Upper lobe of left lung (tissue), 6 donors: ENCODE data around the gene CMSS1. TPM values are rescaled to one million over a fixed set of nuclear protein-coding genes. Genes with fewer than 3 reads are reported as not detected.
A peak's percentile ranks its signal among the peaks of the same experiment; 100 is the strongest.

Source experiments
- ATAC-seq, 2 donors: fragments of 200-7000 bp; cut with Tn5 transposase; one replicate each; pipeline ENCODE4 v1.9.1; 2022; ENCODE audit warnings: mild to moderate bottlenecking in 2 of 2, moderate library complexity in 2 of 2; ENCODE audit not compliant: low FRiP score in 2 of 2
- DNase-seq, 2 donors: peaks; one replicate each; pipeline ENCODE4 v3.0.0-alpha.2; 2019 to 2020
- H3K27ac ChIP-seq, 4 donors: fragments of 200-600 bp; sonication (generic); one replicate each; pipeline ENCODE4 v1.5.1; 2016 to 2019
- H3K27me3 ChIP-seq, 4 donors: fragments of 200-600 bp; sonication (generic); one replicate each; pipeline ENCODE4 v1.5.1; 2017 to 2019
- H3K36me3 ChIP-seq, 4 donors: fragments of 200-600 bp; sonication (generic); one replicate each; pipeline ENCODE4 v1.5.1; 2016 to 2019
- H3K4me1 ChIP-seq, 4 donors: fragments of 200-600 bp; sonication (generic); one replicate each; pipeline ENCODE4 v1.5.1; 2018 to 2019
- H3K4me3 ChIP-seq, 4 donors: fragments of 200-600 bp; sonication (generic); one replicate each; pipeline ENCODE4 v1.5.1; 2017 to 2019; ENCODE audit warnings: mild to moderate bottlenecking in 2 of 4, moderate library complexity in 1 of 4
- H3K9me3 ChIP-seq, 4 donors: fragments of 200-600 bp; sonication (generic); one replicate each; pipeline ENCODE4 v1.5.1; 2018 to 2019
- CTCF ChIP-seq, 6 experiments: fragments of 450-650 bp in 4 of 6; fragments of 200-600 bp in 2 of 6; sonication (generic) in 2 of 6; IDR thresholded peaks; one replicate each; pipeline ENCODE4 v1.5.1; 2016 to 2019; ENCODE audit warnings: antibody characterized with exemption in 6 of 6
- EP300 ChIP-seq, 4 donors: sonication (generic); formaldehyde crosslinking; IDR thresholded peaks; one replicate each; pipeline ENCODE4 v1.5.1; 2017; ENCODE audit warnings: antibody characterized with exemption in 4 of 4, control low read depth in 2 of 4
- POLR2A ChIP-seq, 4 donors: fragments of 450-650 bp; IDR thresholded peaks; one replicate each; pipeline ENCODE4 v1.5.1; 2016 to 2017; ENCODE audit warnings: antibody characterized with exemption in 4 of 4, mild to moderate bottlenecking in 2 of 4
- POLR2AphosphoS5 ChIP-seq, 2 donors: sonication (generic); formaldehyde crosslinking; IDR thresholded peaks; one replicate each; pipeline ENCODE4 v1.5.1; 2017; ENCODE audit warnings: antibody characterized with exemption in 2 of 2
- WGBS, 2 donors: methylation state at CpG; one replicate each; pipeline ENCODE4 v1.1.5; 2017 to 2018; 5-methylcytosine and 5-hydroxymethylcytosine counted together
- total RNA-seq, 6 donors: library from RNA; depleted of rRNA in 4 of 6; stranded (reverse); fragments of >200 nt in 4 of 6; gene quantifications; one replicate each; pipeline versions ENCODE4 v1.1.0 to v1.2.1, GENCODE V29; 2016 to 2021
- donor health status: DM: no; HTN: no; CAD: no; lungs with moderate emphysema.
- donor health status: DM: no; HTN: yes; CAD: no; lungs with severe emphysema.

The CMSS1 gene
- total RNA-seq, 6 donors from 2014 or later, result 4.0 to 21.1 (median 12.0) TPM

GRCh38 chr3:100082714-100083113, 265.1 kb downstream of the CMSS1 start:
- Histone ChIP-seq H3K27me3 (no peaks in the 10 kb centered on the region), H3K27ac (no peak overlapping the region), H3K4me3 (no peak overlapping the region), H3K9me3 (no peaks in the 10 kb centered on the region), H3K4me1 (peaks cover 0 to 5% (median 1%) of the 10 kb centered on the region in 4 donors), H3K36me3 (no peaks in the 10 kb centered on the region)
- DNase-seq (no peak), ATAC-seq (no peak)
- WGBS, 2 donors, result 88 to 96% methylated on average over 1 of the region's 1 CpG
- no peak for TF ChIP-seq POLR2AphosphoS5 (IDR thresholded peaks at IDR 0.05)
- no peak for TF ChIP-seq CTCF (IDR thresholded peaks at IDR 0.05)
- TF ChIP-seq EP300 (IDR thresholded peaks at IDR 0.05), result no peak
- no peak for TF ChIP-seq POLR2A (IDR thresholded peaks at IDR 0.05)

DNA sequence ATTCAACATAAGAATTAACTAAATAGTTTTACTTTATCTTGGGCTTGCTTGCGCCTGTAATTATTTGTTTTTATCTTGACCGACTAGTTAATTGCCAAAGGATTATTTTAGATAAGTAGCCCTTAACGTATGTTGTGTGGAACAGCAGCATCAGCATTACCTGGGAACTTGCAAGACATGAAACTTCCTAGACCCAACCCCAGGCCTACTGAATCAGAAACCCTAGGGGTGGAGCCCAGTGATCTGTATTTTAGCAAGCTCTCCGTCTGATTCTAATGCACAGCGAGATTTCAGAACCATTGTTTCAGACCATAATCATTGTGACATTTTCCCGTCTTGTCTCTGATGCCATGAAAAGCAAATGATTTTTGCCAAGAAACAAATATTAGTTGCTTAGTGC, 265.5 kb downstream of the CMSS1 start:
- WGBS, 2 donors, result 80 to 83% methylated on average over 6 of the region's 6 CpGs
- peaks cover 0 to 5% (median 1%) of the 10 kb centered on the region in 4 donors for H3K4me1 ChIP-seq
- no peaks in the 10 kb centered on the region for H3K36me3 ChIP-seq
- TF ChIP-seq POLR2AphosphoS5 (IDR thresholded peaks at IDR 0.05), result no peak
- TF ChIP-seq POLR2A (IDR thresholded peaks at IDR 0.05), result no peak
- no peak for TF ChIP-seq EP300 (IDR thresholded peaks at IDR 0.05)
- no peak for TF ChIP-seq CTCF (IDR thresholded peaks at IDR 0.05)
- H3K9me3 ChIP-seq, result no peaks in the 10 kb centered on the region
- DNase-seq (no peak), ATAC-seq (no peak)
- H3K27me3 ChIP-seq, result no peaks in the 10 kb centered on the region
- no peak overlapping the region for H3K27ac ChIP-seq
- no peak overlapping the region for H3K4me3 ChIP-seq

- no peaks in the 10 kb centered on the region for H3K9me3 ChIP-seq
- TF ChIP-seq EP300 (IDR thresholded peaks at IDR 0.05), result no peak
- TF ChIP-seq POLR2A (IDR thresholded peaks at IDR 0.05), result no peak
- TF ChIP-seq CTCF (IDR thresholded peaks at IDR 0.05), result no peak
- TF ChIP-seq POLR2AphosphoS5 (IDR thresholded peaks at IDR 0.05), result no peak
- H3K4me3 ChIP-seq, result no peak overlapping the region
- no peaks in the 10 kb centered on the region for H3K27me3 ChIP-seq
- H3K27ac ChIP-seq, result no peak overlapping the region
- ATAC-seq (peak in 1 of 2 donors; percentile 67), DNase-seq (no peak)
- no peaks in the 10 kb centered on the region for H3K36me3 ChIP-seq
- peaks cover 0 to 5% (median 4%) of the 10 kb centered on the region in 4 donors for H3K4me1 ChIP-seq
- 70 to 81% methylated on average over 7 of the region's 7 CpGs for WGBS, 2 donors
These were observed 266.6 kb downstream of the CMSS1 start for GRCh38 chr3:100084100-100084806.

DNA sequence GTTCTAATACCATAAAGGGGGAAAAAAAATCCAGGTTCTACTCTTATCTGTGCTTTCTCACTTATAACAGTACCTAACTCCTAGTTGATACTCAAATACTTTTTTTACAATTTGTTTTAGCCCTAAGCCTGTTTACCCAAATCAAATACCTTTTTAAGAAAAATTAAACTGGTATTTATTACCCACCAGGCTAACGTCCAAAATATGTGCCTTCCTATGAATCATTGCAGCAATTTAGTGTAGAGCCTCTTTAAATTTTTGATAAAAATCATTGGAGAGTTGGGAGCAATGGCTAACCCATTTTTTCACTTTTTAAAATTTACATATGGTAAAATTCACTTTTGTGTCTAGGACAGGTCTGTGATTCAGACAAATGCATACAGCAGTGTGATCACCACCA, 268.7 kb downstream of the CMSS1 start:
- Histone ChIP-seq H3K36me3 (no peaks in the 10 kb centered on the region), H3K27me3 (no peaks in the 10 kb centered on the region), H3K27ac (no peak overlapping the region), H3K4me3 (no peak overlapping the region), H3K4me1 (peaks cover 0 to 13% (median 4%) of the 10 kb centered on the region in 4 donors), H3K9me3 (no peaks in the 10 kb centered on the region)
- DNase-seq, result no peak
- ATAC-seq, result no peak
- WGBS, 2 donors, result 67 to 77% methylated on average over 1 of the region's 1 CpG
- TF ChIP-seq EP300 (IDR thresholded peaks at IDR 0.05), result no peak
- no peak for TF ChIP-seq POLR2AphosphoS5 (IDR thresholded peaks at IDR 0.05)
- TF ChIP-seq CTCF (IDR thresholded peaks at IDR 0.05), result no peak
- TF ChIP-seq POLR2A (IDR thresholded peaks at IDR 0.05), result no peak

DNA sequence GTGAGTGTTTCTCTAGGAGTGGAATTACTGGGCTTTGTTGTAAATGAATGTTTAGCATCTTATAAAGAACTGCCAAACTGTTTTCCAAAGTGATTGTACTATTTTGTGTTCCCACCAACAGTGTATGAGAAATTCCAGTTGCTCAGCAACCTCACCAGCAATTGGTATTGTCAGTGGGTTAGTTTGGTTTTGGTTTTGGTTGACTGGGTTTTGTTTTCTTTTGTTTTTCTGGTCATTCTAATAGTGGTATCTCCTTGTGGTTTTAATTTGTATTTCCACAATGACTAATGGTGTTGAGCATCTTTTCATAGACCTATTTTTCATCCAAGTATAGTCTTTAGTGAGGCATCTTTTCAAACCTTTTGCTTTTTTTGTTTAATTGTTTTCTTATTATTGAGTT, 269.5 kb downstream of the CMSS1 start:
- H3K4me1 ChIP-seq, result peaks cover 0 to 13% (median 4%) of the 10 kb centered on the region in 4 donors
- H3K27me3 ChIP-seq, result no peaks in the 10 kb centered on the region
- peak overlapping the region in 1 of 4 donors; percentile 44 for H3K27ac ChIP-seq
- TF ChIP-seq POLR2AphosphoS5 (IDR thresholded peaks at IDR 0.05) (no peak), POLR2A (IDR thresholded peaks at IDR 0.05) (no peak), CTCF (IDR thresholded peaks at IDR 0.05) (no peak), EP300 (IDR thresholded peaks at IDR 0.05) (no peak)
- H3K9me3 ChIP-seq, result no peaks in the 10 kb centered on the region
- no peak for ATAC-seq
- no peaks in the 10 kb centered on the region for H3K36me3 ChIP-seq
- no peak overlapping the region for H3K4me3 ChIP-seq
- no peak for DNase-seq
